ENCODE data around the gene USP34.
"Not testable (repeated sequence)": the region's sequence is repeated elsewhere in the genome, so short reads cannot be mapped to it uniquely, and the experiment has no call there.

Gene USP34

DNA sequence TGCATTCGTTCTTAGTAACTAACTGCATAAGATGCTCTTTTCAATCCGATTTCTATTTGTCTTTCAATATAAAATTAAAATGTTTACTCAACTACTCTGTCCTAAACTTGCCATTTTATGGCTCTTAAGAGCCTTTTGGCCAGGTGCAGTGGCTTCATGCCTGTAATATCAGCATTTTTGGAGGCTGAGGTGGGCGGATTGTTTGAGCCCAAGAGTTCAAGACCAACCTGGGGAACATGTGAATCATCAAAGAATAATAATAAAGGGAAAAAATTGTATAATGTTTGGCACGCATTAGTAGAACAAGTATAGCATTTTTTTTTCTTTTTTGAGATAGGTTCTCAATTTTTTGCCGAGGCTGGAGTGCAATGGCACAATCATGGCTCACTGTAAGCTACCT, 216.4 kb downstream of the USP34 start:
- FAIRE-seq (no peak), DNase-seq (ENCODE audit: low spot score) (no peak)

DNA sequence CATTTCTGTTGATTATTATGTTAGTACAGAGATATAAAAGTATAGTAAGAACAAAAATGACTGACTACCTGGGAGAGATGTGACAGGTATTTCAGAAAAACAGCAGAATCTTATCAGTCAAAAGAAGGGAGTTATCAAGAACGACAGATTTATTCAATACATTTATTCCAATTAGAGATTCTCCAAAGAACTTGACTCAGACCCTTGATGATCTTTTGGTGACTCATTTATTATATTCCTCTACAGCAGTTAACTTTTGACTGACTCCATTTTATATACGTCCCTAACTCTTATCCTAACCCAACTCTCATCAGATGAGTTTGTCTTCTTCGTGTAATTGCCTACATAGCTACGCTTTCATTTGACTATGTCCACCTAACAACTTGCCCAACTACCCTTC, 217.8 kb downstream of the USP34 start:
- FAIRE-seq (no peak), DNase-seq (ENCODE audit: low spot score) (no peak)

DNA sequence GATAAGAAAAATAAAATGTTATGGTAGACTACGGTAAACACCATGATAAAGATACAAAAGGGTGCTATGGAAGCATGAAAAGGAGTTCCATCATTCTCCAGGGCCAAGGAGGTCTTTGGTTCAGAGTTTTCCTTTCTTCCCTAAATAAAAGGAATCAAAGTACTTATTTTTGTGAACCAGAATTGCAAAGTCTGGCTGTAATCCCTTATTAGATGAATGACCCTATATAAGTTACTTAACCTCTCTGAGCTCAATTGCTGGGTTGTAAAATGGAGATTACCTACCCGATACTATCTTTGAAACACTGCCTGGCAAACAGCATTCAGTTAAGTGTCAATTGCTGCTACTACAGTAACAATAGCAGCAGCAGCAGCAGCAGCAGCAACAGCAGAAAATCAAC, 218.9 kb downstream of the USP34 start:
- no peak for DNase-seq (ENCODE audit: low spot score)
- FAIRE-seq = no peak

DNA sequence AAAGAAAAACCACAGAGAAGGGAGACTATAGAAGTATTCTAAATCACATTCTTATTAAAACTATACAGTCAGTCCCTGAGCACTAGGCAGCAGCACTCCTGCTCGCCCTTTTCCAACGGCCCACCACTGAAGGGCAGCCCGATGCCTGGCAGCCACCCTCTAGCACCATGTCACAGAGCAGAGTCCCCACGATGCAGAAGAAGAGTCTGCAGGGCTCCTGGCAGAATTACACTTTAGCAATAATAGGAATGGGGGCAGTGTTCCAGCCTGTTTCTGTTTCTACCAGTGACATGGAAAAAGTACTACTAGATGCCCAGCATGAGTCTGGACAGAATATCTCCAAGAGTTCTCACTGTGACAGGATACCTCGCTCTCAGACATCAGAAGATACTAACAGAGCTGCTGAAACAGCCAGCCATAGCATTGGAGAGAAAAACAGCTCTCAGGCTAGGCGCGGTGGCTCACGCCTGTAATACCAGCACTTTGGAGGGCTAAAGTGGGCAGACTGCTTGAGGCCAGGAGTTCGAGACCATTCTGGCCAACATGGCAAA, 221.3 kb downstream of the USP34 start:
- FAIRE-seq = no peak
- DNase-seq (ENCODE audit: low spot score) = no peak

GRCh38 chr2:61247204-61247812, 223.6 kb downstream of the USP34 start:
- FAIRE-seq (no peak), DNase-seq (ENCODE audit: low spot score) (no peak)

DNA sequence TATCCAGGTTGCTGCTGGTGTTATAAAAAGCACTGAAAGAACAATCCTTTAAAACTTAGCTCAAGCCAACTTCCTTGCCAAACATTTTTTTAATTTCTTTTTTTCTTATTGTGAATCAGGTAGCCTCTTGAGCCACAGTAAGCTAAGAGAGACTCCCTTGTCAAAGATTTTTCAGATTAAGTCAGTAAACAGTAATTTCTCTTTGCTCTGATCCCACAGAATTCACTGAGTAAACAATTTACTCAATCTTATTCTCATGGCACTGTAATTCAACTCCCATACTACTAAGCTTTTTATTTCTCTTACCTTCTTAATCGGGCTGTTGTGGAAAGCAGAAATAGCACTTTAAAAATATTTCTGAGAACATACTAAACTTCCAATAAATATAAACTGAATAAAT, 226.2 kb downstream of the USP34 start:
- no peak for DNase-seq (ENCODE audit: low spot score)
- FAIRE-seq = no peak

DNA sequence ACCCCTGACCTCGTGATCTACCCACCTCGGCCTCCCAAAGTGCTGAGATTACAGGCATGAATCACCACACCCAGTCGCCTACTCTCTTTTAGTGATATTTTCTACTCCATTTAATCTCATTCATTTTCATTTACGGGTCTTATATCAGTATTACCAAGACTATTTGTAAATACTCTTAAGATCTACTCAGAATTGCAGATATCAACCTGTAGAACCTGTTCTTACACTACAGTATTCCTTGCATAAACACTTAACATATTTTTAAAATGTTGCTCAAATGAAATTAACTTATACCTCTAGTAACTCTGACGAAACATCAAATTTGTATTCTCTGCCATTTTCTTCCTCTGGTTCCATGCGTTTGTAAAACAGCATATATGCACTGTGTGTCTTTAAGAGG, 229.6 kb downstream of the USP34 start:
- DNase-seq (ENCODE audit: low spot score) (no peak), FAIRE-seq (no peak)

- FAIRE-seq = no peak
These were observed 232.5 kb downstream of the USP34 start for GRCh38 chr2:61238219-61239012.

DNA sequence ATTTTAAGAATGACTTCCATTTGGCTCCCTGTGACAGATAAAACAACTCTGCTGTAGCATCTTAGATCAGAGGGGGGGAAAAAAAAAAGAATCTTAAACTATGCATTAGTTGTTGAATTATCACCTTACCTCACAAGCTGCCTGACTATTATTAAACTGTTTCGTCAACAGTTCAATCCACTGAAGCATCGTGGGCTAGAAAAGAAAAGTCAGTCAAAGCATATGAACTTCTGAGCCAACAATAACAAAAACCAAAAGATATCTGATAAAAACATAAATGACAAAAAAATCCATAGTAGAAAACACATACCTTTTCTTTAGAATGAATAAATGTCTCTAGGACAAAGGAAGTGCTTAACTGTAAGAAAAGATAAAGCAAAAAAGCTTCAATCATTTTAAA, 235.2 kb downstream of the USP34 start:
- FAIRE-seq (no peak), DNase-seq (ENCODE audit: low spot score) (no peak)

More at GRCh38 chr2:61238219-61239012, 232.5 kb downstream of the USP34 start:
- DNase-seq (ENCODE audit: low spot score) = no peak

GRCh38 chr2:61233581-61233980, 237.3 kb downstream of the USP34 start:
- DNase-seq (ENCODE audit: low spot score) = no peak
- FAIRE-seq = no peak

GRCh38 chr2:61229936-61230335, 241.0 kb downstream of the USP34 start:
- DNase-seq (ENCODE audit: low spot score) (no peak), FAIRE-seq (no peak)

DNA sequence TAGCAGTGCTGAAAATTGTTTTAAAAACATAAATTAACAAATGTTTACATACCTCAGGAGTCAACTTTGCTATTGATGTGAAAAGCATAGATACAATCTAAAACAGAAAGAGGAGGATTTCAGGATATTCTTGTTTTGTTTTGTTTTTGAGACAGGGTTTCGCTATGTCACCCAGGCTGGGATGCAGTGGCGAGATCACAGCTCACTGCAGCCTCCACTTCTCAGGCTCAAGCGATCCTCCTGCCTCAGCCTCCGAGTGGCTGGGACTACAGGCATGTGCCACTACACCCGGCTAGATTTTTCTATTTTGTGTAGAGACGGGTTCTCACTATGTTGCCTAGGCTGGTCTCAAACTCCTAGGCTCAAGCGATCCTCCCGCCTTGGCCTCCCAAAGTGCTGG, 248.3 kb downstream of the USP34 start:
- FAIRE-seq (no peak), DNase-seq (ENCODE audit: low spot score) (no peak)

DNA sequence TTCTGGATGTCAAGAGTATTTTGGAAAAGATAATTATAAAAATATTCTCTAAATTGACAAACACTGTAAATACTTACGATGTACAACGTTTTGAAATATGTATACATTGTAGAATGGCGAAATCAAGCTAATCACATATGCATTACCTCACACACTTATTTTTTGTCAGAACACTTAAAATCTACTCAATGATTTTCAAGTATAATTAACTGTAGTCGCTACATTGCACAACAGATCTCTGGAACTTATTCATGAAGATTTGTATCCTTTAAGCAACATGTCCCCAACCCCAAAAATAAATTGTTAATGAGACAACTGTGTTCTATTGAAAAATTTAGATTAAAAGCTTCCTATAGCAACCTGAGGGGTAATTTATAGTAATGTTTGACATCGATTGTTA, 249.1 kb downstream of the USP34 start:
- FAIRE-seq = no peak
- DNase-seq (ENCODE audit: low spot score) = no peak

DNA sequence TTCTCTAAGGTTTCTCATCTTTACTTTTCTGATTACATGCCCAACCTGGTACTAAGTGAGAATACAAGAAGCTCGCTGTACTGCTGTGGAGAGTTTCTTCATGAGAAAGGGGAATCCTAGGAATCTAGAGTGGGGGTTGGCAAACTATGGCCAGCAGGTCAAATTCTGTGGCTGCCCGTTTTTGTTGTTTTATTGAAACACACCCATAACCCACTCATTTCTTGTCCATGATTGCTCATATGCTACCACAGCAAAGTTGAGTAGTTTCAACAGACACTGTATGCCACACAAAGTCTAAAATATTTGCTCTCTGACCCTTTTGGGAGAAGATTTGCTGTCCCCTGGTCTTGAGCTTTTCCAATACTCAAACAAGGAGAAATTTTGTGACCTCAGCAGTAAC, 250.1 kb downstream of the USP34 start:
- DNase-seq (ENCODE audit: low spot score) = no peak
- no peak for FAIRE-seq

DNA sequence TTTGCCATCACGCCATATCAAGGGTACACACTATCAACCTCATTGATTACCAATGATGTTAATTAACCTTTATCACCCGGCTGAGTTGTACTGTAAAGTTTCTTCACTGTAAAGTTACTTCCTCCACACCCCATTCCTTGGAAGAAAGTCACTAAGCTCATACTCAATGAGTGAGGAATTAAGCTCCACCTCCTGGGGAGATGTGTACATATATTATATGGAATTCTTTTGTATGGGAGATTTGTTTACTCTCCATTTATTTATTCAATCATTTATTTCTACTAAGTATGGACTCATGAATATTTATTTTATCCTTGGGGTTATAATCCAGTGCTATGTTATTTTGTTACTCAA, 252.1 kb downstream of the USP34 start:
- FAIRE-seq = no peak
- no peak for DNase-seq (ENCODE audit: low spot score)

DNA sequence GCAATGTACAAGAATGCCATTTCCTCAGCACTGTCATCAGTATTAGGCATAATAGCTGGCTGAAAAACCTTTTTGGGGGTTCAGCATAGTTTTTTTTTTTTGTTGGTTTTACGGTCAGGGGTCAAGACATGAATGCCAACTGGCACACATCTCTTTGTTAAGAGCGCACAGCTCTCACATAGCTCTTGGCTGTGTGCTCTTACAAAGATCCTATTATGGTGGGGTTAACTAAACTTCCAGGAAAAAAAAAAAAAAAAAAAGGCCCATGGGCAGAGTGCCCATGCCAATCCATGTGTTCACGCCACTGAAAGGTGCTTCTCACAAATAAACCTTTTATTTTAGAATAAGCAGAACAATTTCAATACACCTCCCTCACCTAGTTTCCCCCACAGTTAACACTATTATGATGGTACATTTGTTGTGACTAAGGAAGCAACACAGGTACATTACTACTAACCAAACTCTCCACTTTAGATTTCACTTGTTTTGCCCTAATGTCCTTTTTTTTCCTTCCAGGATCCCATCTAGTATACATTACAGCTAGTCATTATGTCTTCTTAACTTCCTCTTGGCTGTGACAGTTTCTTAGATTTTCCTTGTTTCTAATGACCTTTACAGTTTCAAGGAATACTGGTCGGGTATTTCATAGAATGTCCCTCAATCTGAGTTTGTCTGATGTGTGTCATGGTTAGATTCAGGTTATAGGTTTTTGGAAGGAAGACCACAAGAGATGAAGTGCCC, 252.6 kb downstream of the USP34 start:
- DNase-seq (ENCODE audit: low spot score) (no peak), FAIRE-seq (no peak)

- FAIRE-seq = no peak
- no peak for DNase-seq (ENCODE audit: low spot score)
These were observed 256.7 kb downstream of the USP34 start for GRCh38 chr2:61214171-61214570.

GRCh38 chr2:61210332-61210981, 260.4 kb downstream of the USP34 start:
- FAIRE-seq (no peak), DNase-seq (ENCODE audit: low spot score) (no peak)

- DNase-seq (ENCODE audit: low spot score) (no peak), FAIRE-seq (no peak)
These were observed 265.8 kb downstream of the USP34 start for GRCh38 chr2:61205132-61205531.

DNA sequence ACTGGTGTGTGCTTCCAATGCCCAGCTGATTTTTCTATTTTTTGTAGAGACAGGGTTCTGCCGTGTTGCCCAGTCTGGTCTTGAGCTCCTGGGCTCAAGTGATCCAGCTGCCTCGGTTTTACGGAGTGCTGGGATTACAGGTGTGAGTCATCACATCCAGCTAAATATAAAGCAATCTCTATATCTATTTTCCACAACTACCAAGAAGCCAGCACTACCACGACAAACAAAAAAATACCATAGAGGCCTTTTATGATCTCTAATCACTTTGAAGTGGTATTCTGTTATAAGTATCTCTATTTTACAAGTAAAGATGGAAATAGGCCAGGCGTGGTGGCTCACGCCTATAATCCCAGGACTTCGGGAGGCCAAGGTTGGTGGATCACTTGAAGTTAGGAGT, 274.2 kb downstream of the USP34 start:
- FAIRE-seq (no peak), DNase-seq (ENCODE audit: low spot score) (no peak)

DNA sequence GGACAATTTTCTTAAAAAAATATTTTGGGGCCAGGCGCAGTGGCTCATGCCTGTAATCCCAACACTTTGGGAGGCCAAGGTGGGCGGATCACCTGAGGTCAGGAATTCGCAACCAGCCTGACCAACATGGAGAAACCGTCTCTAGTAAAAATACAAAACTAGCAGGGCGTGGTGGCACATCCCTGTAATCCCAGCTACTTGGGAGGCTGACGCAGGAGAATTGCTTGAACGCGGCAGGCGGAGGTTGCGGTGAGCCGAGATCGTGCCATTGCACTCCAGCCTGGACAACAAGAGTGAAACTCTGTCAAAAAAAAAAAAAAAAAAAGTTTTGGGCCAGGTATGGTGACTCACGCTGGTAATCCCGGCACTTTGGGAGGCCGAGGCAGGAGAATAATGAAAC, 276.2 kb downstream of the USP34 start:
- FAIRE-seq = not testable (repeated sequence)

More for the DNA sequence above, 276.2 kb downstream of the USP34 start:
- DNase-seq (ENCODE audit: low spot score) = not testable (repeated sequence)

Measured in urothelium cell line (cell line).